Measurements from ENCODE around the gene DLGAP4.

Gene DLGAP4

GRCh38 chr20:36396340-36396739 lies 90.2 kb downstream of the DLGAP4 start:
- no peak overlapping the region for H3K4me3 ChIP-seq (ENCODE audit: low read depth, low read length)
- TF ChIP-seq, protein P1, sequence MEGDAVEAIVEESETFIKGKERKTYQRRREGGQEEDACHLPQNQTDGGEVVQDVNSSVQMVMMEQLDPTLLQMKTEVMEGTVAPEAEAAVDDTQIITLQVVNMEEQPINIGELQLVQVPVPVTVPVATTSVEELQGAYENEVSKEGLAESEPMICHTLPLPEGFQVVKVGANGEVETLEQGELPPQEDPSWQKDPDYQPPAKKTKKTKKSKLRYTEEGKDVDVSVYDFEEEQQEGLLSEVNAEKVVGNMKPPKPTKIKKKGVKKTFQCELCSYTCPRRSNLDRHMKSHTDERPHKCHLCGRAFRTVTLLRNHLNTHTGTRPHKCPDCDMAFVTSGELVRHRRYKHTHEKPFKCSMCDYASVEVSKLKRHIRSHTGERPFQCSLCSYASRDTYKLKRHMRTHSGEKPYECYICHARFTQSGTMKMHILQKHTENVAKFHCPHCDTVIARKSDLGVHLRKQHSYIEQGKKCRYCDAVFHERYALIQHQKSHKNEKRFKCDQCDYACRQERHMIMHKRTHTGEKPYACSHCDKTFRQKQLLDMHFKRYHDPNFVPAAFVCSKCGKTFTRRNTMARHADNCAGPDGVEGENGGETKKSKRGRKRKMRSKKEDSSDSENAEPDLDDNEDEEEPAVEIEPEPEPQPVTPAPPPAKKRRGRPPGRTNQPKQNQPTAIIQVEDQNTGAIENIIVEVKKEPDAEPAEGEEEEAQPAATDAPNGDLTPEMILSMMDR (IDR thresholded peaks at IDR 0.05; ENCODE audit: low read depth, low read length) = no peak
- no peak for DNase-seq (ENCODE audit: low read depth, low spot score)
- in situ Hi-C loops (cut with HindIII; ENCODE audit: low sequenced_read_pairs) = no loop called here

DNA sequence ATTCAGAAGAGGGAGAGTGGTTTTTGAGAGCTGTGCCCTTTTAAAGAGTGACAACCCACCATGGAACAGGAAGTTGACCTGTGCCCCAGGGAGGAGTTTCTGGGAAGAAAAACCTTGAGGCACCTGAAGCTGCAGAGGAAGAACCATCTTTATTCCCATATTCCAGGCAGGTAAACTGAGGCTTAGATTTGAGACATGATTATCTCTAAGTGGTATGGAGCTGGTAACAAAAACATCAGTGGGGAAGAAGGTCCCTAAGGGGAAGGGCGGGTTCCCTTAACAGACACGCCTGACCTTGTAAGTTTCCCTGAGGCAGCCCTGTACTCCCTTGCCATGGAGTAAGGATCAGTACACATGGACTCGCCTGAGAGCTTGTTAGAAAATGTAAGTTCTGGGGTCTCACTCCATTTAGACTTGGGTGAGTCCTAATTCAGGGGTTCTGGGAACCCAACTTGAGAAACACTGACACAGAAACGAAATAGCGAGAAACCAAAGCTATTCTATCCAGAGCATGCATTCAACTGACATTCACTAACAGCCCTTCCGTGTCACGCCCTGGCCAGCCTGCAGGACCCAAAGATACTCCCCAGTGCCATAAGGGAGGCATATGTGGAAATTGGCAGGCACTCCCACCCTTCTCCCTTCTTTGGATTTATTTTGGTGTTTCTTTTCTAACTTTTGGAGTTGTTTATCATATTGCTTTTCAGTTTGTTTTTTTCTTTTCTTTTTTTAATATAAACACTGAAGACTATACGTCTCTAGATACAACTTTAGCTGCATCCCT lies 90.9 kb downstream of the DLGAP4 start:
- H3K4me3 ChIP-seq (ENCODE audit: low read depth, low read length) = no peak overlapping the region
- TF ChIP-seq, protein P1 (IDR thresholded peaks at IDR 0.05; ENCODE audit: low read depth, low read length) = no peak
- in situ Hi-C loops (cut with HindIII; ENCODE audit: low sequenced_read_pairs) = no loop called here
- DNase-seq (ENCODE audit: low read depth, low spot score) = no peak

- TF ChIP-seq, protein P1 (IDR thresholded peaks at IDR 0.05; ENCODE audit: low read depth, low read length) = no peak
- in situ Hi-C loops (cut with HindIII; ENCODE audit: low sequenced_read_pairs) = no loop called here
- DNase-seq (ENCODE audit: low read depth, low spot score) = no peak
- no peak overlapping the region for H3K4me3 ChIP-seq (ENCODE audit: low read depth, low read length)
Observed at GRCh38 chr20:36398515-36398914, 92.4 kb downstream of the DLGAP4 start.

DNA sequence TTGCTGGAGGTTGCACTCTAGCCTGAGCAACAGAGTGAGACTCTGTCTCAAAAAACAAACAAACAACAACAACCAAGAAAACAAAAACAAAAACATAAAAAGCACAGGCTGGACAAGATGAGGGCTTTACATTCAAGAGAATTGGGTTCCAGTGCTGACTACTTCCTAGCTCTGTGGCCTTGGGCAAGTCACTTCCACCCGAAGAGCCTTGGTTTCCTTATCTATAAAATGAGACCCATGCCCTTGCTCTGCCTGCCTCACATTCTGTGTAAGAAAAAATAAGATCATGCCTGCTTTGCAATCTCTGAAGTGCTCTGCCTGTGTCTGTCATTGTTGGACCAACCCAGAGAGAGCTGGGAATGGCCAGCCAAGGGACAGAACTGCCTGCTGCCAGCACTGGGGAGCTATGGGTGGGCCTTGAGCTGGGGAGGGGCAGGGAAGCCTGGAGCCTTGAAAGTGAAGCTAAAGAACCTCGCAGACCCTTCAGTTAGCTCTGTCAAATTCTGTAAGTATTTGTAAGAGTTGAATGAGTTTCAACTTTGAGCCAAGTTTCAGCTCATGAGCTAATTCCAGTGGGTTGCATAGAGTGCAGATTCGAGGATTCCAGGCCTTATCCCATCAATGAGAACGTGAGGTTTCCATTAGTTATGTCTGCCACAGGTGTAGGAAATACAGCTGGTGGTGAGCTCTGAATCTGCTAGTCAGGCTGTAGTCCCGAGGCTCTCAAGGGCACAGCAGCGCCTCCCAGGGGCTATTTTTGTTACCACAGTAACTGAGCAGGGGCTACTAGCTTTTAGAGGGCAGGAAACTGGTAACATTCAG lies 93.2 kb downstream of the DLGAP4 start:
- in situ Hi-C loops (cut with HindIII; ENCODE audit: low sequenced_read_pairs) = no loop called here
- peak; percentile 8 for DNase-seq (ENCODE audit: low read depth, low spot score)
- TF ChIP-seq, protein P1 (IDR thresholded peaks at IDR 0.05; ENCODE audit: low read depth, low read length) = peak; percentile 37
- H3K4me3 ChIP-seq (ENCODE audit: low read depth, low read length) = no peak overlapping the region

DNA sequence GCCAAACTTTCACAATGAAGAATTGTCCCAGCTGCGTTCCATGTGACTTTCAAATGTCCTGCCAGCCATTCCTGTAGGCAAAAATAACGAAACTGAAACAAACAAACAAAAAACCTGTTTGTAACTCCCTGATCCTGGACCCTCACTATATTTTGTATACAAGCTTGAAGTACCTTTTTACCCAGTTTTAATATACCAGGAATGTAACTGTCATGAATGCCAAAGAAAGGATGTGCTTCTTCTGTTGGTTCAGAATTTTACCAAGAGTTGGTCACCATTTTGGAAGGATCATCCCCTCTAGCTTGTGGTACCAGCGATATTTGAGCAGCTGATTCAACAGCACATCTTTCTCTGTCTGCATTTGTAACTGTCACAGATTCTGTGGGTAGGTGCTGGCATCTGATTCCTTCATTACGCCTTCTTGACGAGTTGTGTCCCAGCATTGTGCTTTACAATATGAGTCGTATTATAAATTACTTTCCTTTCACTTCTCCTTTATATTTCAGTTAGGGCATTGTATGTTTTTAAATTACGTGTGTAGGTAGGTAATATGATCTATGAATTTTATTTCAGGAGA lies 93.9 kb downstream of the DLGAP4 start:
- no peak overlapping the region for H3K4me3 ChIP-seq (ENCODE audit: low read depth, low read length)
- no peak for DNase-seq (ENCODE audit: low read depth, low spot score)
- in situ Hi-C loops (cut with HindIII; ENCODE audit: low sequenced_read_pairs) = no loop called here
- TF ChIP-seq, protein P1 (IDR thresholded peaks at IDR 0.05; ENCODE audit: low read depth, low read length) = no peak

DNA sequence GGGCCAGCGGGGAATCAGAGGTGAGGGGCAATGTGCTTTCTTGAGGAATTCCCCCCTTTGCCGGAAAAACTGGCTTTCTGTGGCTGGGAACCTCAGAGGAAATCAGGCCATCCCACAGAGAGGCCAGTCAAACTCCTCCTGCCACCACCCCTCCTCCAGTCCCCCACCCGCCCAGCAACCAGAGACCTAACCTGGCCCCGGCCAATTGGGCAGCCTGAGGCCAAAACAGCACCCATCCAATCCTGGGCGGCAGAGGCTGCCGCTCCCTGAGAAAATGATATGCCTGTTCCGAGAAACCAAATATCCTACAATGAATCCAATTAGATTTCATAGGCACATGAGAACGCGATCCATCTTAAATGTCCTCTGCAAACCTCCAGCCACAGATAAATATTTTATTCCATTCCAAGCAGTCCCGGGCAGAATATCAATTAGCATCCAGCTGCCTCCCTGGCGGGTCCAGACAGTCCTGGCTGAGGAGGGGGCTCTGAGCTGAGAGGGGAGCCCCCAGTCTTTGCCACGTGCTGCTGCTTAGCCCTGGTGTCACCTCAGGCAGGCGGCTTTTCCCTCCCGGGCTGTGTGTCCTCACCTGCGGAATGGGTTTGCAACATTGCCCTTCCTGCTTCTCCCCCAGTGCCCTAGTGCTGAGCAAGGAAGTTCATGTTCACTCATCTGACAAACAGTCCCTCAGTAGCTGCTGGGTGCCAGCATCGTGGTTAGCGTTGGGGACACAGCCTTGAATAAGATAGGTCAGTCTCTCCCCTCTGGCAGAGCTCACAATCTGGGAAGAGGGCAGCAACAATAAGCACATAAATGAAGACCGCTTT lies 95.0 kb downstream of the DLGAP4 start:
- TF ChIP-seq, protein P1 (IDR thresholded peaks at IDR 0.05; ENCODE audit: low read depth, low read length) = no peak
- in situ Hi-C loops (cut with HindIII; ENCODE audit: low sequenced_read_pairs) = no loop called here
- DNase-seq (ENCODE audit: low read depth, low spot score) = no peak
- no peak overlapping the region for H3K4me3 ChIP-seq (ENCODE audit: low read depth, low read length)

Measured in astrocyte of the spinal cord (primary cell).